ENCODE results near the gene SPOCK1. TPM values are rescaled to one million over a fixed set of nuclear protein-coding genes. Genes with fewer than 3 reads are reported as not detected.

Gene SPOCK1
- polyA plus RNA-seq, 1 experiment: 304 TPM

DNA sequence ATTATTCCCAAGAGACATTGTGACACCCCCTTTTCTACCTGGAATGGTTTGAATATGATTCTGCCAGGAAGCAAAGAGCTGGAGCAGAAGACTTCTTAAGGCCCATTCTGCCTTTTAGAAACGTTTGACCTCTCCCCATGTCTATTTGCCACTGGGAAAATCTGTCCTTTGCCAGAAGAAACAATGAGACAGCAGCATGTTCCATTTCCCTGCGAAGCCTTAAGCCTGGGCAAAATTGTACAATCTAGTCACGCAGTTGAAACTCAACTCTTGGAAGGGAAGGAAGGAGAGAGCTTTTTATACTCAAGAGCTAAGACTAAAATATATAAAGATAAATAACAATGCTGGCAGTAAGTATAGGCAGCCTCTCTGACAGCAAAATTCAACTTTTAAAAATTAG lies 22.1 kb upstream of the SPOCK1 start:
- POLR2A ChIA-PET: no interaction called here
- DNase-seq (ENCODE audit: low read depth): no peak
- CTCF ChIA-PET: interaction anchor here (1.3 kb wide), 1 partner anchor 15 kb away, joined by 3 read pairs; no protein-coding TSS in a partner anchor

DNA sequence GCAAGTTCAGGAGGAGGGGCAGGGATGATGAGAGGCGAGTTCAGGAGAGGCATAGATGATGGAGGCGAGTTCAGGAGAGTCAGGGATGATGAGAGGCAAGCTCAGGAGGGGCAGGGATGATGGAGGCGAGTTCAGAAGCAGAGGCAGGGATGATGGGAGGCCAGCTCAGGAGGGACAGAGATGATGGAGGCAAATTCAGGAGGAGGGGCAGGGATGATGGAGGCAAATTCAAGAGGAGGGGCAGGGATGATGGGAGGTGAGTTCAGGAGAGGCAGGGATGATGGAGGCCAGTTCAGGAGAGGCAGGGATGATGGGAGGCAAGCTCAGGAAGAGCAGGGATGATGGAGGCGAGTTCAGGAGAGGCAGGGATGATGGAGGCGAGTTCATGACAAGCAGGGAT lies 17.8 kb upstream of the SPOCK1 start:
- ChIA-PET POLR2A (no interaction called here), CTCF (no interaction called here)
- peaks cover 4% of the 10 kb centered on the region; the same call in 1 of the 2 replicates for H3K27me3 ChIP-seq (ENCODE audit: control insufficient read depth, insufficient read depth, low read length)
- no peaks in the 10 kb centered on the region for H3K36me3 ChIP-seq (ENCODE audit: control insufficient read depth, insufficient read depth, low read length)
- no peak for DNase-seq (ENCODE audit: low read depth)
- TF ChIP-seq CTCF (IDR thresholded peaks at IDR 0.05; ENCODE audit: insufficient read depth, low read depth, low read length): no peak
- H3K4me3 ChIP-seq (ENCODE audit: low read depth, low read length): no peak overlapping the region

More for the DNA sequence above, 22.1 kb upstream of the SPOCK1 start:
- Histone ChIP-seq H3K27me3 (ENCODE audit: control insufficient read depth, insufficient read depth, low read length) (peaks cover 4% of the 10 kb centered on the region; the same call in 1 of the 2 replicates), H3K4me3 (ENCODE audit: low read depth, low read length) (no peak overlapping the region), H3K36me3 (ENCODE audit: control insufficient read depth, insufficient read depth, low read length) (no peaks in the 10 kb centered on the region)
- no peak for TF ChIP-seq CTCF (IDR thresholded peaks at IDR 0.05; ENCODE audit: insufficient read depth, low read depth, low read length)

GRCh38 chr5:137516251-137516797 lies 17.2 kb upstream of the SPOCK1 start:
- no peak for DNase-seq (ENCODE audit: low read depth)
- CTCF ChIA-PET: interaction anchor here (0.7 kb wide), 1 partner anchor 183 kb away, joined by 3 read pairs; no protein-coding TSS in a partner anchor
- no peaks in the 10 kb centered on the region for H3K36me3 ChIP-seq (ENCODE audit: control insufficient read depth, insufficient read depth, low read length)
- POLR2A ChIA-PET: no interaction called here
- H3K4me3 ChIP-seq (ENCODE audit: low read depth, low read length): no peak overlapping the region
- TF ChIP-seq CTCF (IDR thresholded peaks at IDR 0.05; ENCODE audit: insufficient read depth, low read depth, low read length): no peak
- peaks cover 4% of the 10 kb centered on the region; the same call in 1 of the 2 replicates for H3K27me3 ChIP-seq (ENCODE audit: control insufficient read depth, insufficient read depth, low read length)

- H3K36me3 ChIP-seq (ENCODE audit: control insufficient read depth, insufficient read depth, low read length): no peaks in the 10 kb centered on the region
- TF ChIP-seq CTCF (IDR thresholded peaks at IDR 0.05; ENCODE audit: insufficient read depth, low read depth, low read length): no peak
- CTCF ChIA-PET: no interaction called here
- no peak for DNase-seq (ENCODE audit: low read depth)
- POLR2A ChIA-PET: no interaction called here
- H3K4me3 ChIP-seq (ENCODE audit: low read depth, low read length): no peak overlapping the region
- peaks cover 6% of the 10 kb centered on the region for H3K27me3 ChIP-seq (ENCODE audit: control insufficient read depth, insufficient read depth, low read length)
Observed at GRCh38 chr5:137515238-137515637, 16.1 kb upstream of the SPOCK1 start.

DNA sequence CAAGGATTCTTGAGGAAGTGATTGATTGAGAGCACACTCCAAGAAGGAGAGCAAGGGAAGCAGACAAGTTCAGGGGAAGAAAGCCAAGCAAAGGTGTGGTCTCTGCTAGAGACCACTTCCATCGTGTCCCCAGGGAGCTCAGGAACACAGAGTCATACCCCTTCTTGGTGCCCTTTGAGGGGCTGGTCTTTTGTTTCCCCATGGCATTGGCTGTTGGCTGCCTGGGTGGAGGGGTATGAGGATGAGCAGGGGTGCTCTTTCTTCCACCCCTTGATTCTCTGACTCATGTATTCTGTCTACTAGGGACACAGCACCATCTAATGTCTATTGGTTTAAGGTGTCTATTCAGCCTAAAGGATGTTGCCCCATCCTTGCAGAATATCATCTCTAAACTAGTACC lies 11.5 kb upstream of the SPOCK1 start:
- POLR2A ChIA-PET: no interaction called here
- no peak for TF ChIP-seq CTCF (IDR thresholded peaks at IDR 0.05; ENCODE audit: insufficient read depth, low read depth, low read length)
- CTCF ChIA-PET: no interaction called here
- H3K36me3 ChIP-seq (ENCODE audit: control insufficient read depth, insufficient read depth, low read length): no peaks in the 10 kb centered on the region
- peaks cover 6% of the 10 kb centered on the region for H3K27me3 ChIP-seq (ENCODE audit: control insufficient read depth, insufficient read depth, low read length)
- no peak for DNase-seq (ENCODE audit: low read depth)
- no peak overlapping the region for H3K4me3 ChIP-seq (ENCODE audit: low read depth, low read length)
